T-helper 1 cell treated with Interleukin-12 subunit alpha and Interleukin-12 subunit beta and Interleukin-4 antibody, amounts not matched to agents 30 μg/mL and 1 μg/mL, for 36 hours (primary cell): ENCODE data around the gene CDR2.
A peak's percentile ranks its signal among the peaks of the same experiment; 100 is the strongest.
"Not testable (repeated sequence)": the region's sequence is repeated elsewhere in the genome, so short reads cannot be mapped to it uniquely, and the experiment has no call there.

Experiments
- H3K27ac Mint-ChIP-seq: one replicate; pipeline ENCODE4 v1.8.0; 2021; ENCODE audit warnings: mild to moderate bottlenecking, mixed read lengths
- H3K27me3 Mint-ChIP-seq: one replicate; pipeline ENCODE4 v1.8.0; 2021; ENCODE audit warnings: low read depth, mixed read lengths
- H3K36me3 Mint-ChIP-seq: one replicate; pipeline ENCODE4 v1.8.0; 2021; ENCODE audit warnings: low read depth, mixed read lengths
- H3K4me1 Mint-ChIP-seq: one replicate; pipeline ENCODE4 v1.8.0; 2021; ENCODE audit warnings: low read depth, mixed read lengths
- H3K4me3 Mint-ChIP-seq: one replicate; pipeline ENCODE4 v1.8.0; 2021; ENCODE audit warnings: mild to moderate bottlenecking, moderate library complexity, mixed read lengths
- H3K9me3 Mint-ChIP-seq: one replicate; pipeline ENCODE4 v1.8.0; 2021; ENCODE audit warnings: mixed read lengths

CDR2 gene

DNA sequence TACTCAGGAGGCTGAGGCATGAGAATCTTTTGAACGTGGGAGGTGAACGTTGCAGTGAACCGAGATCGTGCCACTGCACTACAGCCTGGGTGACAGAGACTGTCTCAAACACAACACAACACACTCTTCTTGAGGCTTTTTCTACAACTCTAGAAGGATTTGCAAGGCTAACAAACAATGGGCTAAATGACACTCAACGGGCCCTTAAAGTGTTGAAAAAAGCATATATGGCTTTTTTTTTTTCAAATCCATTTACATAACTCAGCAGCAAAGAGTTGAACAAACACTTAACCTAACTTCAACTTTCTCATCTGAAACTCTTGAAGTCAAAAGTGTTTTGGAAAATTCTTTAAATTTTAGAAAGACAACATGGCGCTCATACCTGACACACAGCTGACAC is 22.3 kb downstream of the CDR2 start:
- H3K27ac Mint-ChIP-seq = peak overlapping the region; percentile 52
- peaks cover 49% of the 10 kb centered on the region for H3K36me3 Mint-ChIP-seq
- H3K4me1 Mint-ChIP-seq = peaks cover 35% of the 10 kb centered on the region
- no peak overlapping the region for H3K4me3 Mint-ChIP-seq
- H3K27me3 Mint-ChIP-seq = no peaks in the 10 kb centered on the region
- no peaks in the 10 kb centered on the region for H3K9me3 Mint-ChIP-seq

DNA sequence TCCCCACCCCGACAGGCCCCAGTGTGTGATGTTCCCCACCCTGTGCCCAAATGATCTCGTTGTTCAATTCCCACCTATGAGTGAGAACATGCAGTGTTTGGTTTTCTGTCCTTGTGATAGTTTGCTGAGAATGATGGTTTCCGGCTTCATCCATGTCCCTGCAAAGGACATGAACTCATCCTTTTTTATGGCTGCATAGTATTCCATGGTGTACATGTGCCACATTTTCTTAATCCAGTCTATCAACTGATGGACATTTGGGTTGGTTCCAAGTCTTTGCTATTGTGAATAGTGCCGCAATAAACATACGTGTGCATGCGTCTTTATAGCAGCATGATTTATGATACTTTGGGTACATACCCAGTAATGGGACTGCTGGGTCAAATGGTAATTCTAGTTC is 23.4 kb downstream of the CDR2 start:
- peaks cover 34% of the 10 kb centered on the region for H3K4me1 Mint-ChIP-seq
- peaks cover 57% of the 10 kb centered on the region for H3K36me3 Mint-ChIP-seq
- not testable (repeated sequence) for H3K4me3 Mint-ChIP-seq, H3K27me3 Mint-ChIP-seq, H3K9me3 Mint-ChIP-seq, H3K27ac Mint-ChIP-seq

DNA sequence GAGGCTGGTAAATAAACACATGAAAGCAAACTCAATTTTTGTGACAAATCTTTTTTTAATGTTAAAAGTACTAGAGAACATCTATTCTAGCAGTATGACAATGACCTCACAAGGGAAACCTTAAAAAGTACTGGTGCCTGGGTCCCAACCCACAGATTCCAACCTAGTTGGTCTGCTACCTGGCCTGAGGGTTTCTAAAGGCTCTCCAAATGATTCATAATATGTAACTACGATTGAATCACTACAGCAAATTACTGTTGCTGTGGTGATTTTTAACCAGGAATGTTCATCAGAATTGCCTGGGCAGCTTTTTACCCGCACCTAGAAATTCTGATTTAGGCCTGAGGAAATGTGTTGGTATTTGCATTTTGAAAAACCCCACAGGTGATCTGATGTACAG is 26.1 kb downstream of the CDR2 start:
- peaks cover 13% of the 10 kb centered on the region for H3K4me1 Mint-ChIP-seq
- H3K4me3 Mint-ChIP-seq = no peak overlapping the region
- peaks cover 53% of the 10 kb centered on the region for H3K36me3 Mint-ChIP-seq
- no peaks in the 10 kb centered on the region for H3K9me3 Mint-ChIP-seq
- no peak overlapping the region for H3K27ac Mint-ChIP-seq
- no peaks in the 10 kb centered on the region for H3K27me3 Mint-ChIP-seq

DNA sequence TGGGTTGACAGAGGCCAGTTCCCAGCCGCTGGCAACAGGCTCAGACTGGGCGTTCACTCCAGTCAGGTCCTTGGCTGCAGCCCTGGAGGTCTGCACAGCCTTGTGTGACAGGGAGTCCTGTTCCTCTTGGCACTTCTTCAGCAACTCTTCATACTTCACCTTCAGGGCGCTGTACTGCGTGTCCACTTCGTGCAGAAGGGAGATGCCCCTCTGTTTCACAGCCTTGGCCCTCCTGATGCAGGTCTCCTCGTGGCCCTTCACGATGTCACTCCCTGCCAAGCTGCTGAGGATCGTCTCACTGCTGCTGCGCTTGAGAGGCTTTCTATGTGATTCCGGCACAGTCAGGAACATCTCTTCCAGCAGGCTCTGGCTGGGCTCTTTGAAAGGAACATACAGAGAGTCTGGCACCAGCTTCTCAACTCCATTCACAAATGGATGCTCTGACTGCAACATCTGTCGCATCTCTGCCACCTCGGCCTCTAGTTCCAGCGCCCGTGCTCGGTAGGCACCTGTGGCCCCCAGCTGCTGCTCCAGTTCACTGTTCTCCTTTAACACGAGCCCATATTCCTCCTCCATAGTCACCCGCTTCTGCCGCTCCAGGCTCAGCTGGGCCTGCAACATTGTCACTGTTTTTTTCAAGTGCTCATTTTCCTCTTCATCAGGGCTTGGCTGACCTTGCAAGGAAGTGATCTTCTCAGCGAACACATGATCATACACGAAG is 27.2 kb downstream of the CDR2 start:
- Mint-ChIP-seq H3K4me1 (peaks cover 10% of the 10 kb centered on the region), H3K27me3 (no peaks in the 10 kb centered on the region), H3K4me3 (no peak overlapping the region), H3K36me3 (peaks cover 54% of the 10 kb centered on the region), H3K27ac (peak overlapping the region; percentile 62), H3K9me3 (no peaks in the 10 kb centered on the region)

DNA sequence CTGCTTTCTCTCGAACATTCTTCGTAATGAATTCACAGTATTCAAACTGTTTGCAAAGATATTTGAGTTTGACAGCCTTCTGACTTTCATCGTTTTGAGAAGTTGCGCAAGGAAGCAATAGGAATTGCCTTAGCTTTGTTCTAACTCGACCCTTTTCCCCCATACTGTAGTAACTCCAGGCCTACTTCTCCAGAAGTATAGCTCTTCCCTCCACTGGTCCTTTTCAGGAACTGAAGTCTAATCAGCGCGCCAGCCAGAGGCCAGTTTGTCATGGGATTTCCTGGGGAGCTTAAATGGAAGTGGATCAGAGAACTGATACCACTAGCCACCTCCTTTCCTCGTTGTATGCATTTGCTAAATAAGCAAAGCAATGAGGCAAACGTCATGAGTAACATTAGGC is 27.9 kb downstream of the CDR2 start:
- no peaks in the 10 kb centered on the region for H3K27me3 Mint-ChIP-seq
- no peak overlapping the region for H3K4me3 Mint-ChIP-seq
- H3K4me1 Mint-ChIP-seq = peaks cover 10% of the 10 kb centered on the region
- no peak overlapping the region for H3K27ac Mint-ChIP-seq
- H3K9me3 Mint-ChIP-seq = no peaks in the 10 kb centered on the region
- H3K36me3 Mint-ChIP-seq = peaks cover 52% of the 10 kb centered on the region

DNA sequence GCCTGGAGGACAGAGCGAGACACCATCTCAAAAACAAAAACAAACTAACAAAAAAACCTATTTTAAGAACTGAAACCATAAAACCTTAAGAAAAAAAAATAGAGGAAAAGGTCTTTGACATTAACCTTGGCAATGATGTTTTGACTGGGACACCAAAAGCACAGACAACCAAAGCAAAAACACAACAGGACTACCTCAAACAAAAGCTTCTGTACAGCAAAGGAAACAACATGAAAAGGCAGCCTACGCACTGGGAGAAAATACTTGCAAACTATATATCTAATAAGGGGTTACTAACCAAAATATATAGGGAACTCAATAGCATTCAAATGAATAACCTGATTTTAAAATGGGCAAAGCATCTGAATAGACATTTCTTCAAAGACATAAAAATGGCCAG is 32.3 kb downstream of the CDR2 start:
- H3K36me3 Mint-ChIP-seq = peaks cover 60% of the 10 kb centered on the region
- peaks cover 18% of the 10 kb centered on the region for H3K4me1 Mint-ChIP-seq
- H3K27ac Mint-ChIP-seq = no peak overlapping the region
- H3K9me3 Mint-ChIP-seq = peaks cover 24% of the 10 kb centered on the region
- H3K27me3 Mint-ChIP-seq = no peaks in the 10 kb centered on the region
- no peak overlapping the region for H3K4me3 Mint-ChIP-seq

DNA sequence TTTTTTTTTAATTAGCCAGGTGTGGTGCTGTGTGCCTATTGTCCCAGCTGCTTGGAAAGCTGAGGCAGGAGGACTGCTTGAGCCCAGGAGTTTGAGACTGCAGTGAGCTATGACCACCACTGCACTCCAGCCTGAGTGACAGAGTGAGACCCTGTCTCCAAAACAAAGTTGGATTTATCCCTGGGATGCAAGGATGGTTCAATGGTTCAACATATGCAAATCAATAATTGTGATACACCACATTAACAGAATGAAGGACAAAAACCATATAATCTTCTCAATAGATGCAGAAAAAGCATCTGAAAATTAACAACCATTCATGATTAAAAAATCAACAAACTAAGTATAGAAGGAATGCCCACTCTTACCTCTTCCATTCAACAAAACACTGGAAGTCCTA is 33.5 kb downstream of the CDR2 start:
- Mint-ChIP-seq H3K36me3 (peaks cover 62% of the 10 kb centered on the region), H3K4me1 (peaks cover 20% of the 10 kb centered on the region), H3K27me3 (no peaks in the 10 kb centered on the region), H3K4me3 (no peak overlapping the region), H3K9me3 (peaks cover 35% of the 10 kb centered on the region), H3K27ac (no peak overlapping the region)

DNA sequence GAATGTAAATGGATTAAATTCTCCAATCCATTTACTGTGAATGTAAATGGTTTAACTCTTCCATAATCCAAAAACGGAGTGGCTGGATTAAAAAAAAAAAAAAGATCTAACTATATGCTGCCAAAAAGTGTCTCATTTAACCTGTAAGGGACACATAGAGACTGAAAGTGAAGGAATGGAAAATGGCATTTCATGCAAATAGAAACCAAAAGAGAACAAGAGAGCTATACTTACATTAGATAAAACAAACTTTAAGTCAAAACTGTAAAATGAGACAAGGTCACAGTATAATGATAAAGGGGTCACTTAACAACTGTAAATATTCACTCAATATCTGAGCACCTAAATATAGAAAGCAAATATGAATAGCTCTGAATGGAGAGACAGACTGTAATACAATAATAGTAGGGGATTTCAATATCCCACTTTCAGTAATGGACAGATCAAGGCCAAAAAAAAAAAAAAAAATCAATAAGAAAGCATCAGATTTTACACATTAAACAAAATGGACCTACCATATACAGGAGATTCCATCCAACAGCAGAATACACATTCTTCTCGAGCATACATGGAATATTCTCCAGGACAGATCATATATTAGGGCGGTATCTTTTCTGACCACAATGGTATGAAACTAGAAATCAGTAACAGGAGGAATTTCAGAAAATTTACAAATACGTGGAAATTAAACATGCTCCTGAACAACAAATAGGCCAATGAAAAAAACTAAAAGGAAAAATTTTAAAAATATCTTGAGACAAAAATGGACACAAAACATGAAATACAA is 36.4 kb downstream of the CDR2 start:
- peaks cover 18% of the 10 kb centered on the region for H3K4me1 Mint-ChIP-seq

DNA sequence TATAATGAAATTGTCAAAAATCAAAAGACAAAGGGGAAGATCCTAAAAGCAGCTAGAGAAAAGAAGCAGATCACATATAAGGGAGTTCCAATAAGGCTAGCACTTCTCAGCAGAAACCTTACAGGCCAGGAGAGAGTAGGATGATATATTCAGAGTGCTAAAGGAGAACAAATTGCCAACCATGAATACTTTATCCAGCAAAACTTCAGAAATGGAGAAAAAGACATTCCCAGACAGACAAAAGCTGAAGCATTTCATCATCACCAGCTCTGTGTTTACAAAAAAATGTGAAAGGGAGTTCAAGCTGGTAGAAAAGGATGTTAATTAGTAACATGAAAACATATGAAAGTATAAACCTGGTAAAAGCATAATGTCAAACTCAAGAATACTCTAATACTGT is 37.4 kb downstream of the CDR2 start:
- peaks cover 11% of the 10 kb centered on the region for H3K4me1 Mint-ChIP-seq
- H3K9me3 Mint-ChIP-seq = peaks cover 35% of the 10 kb centered on the region
- no peak overlapping the region for H3K27ac Mint-ChIP-seq
- H3K27me3 Mint-ChIP-seq = no peaks in the 10 kb centered on the region
- H3K36me3 Mint-ChIP-seq = peaks cover 81% of the 10 kb centered on the region
- no peak overlapping the region for H3K4me3 Mint-ChIP-seq

More for the DNA sequence above, 36.4 kb downstream of the CDR2 start:
- Mint-ChIP-seq H3K4me3 (no peak overlapping the region), H3K36me3 (peaks cover 80% of the 10 kb centered on the region), H3K27ac (peak overlapping the region; percentile 52), H3K9me3 (peaks cover 35% of the 10 kb centered on the region), H3K27me3 (no peaks in the 10 kb centered on the region)

DNA sequence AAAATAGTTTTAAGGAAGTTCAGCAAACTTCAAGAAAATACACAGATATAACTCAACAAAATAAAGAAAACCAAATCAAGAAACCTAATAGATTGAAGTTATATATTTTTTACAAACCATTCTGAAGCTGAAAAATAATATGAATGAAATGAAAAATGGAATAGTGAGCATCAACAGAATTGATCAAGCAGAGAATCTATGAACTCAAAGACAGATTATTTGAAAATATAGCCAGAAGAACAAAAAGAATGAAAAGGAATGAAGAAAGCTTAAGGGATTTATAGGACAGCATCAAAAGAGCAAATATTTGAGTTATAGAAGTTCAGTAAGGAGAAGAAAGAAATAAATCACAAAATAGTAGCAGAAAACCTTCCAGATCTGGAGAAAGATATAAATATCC is 37.8 kb downstream of the CDR2 start:
- H3K27me3 Mint-ChIP-seq = no peaks in the 10 kb centered on the region
- H3K27ac Mint-ChIP-seq = no peak overlapping the region
- peaks cover 35% of the 10 kb centered on the region for H3K9me3 Mint-ChIP-seq
- H3K4me3 Mint-ChIP-seq = no peak overlapping the region
- H3K36me3 Mint-ChIP-seq = peaks cover 81% of the 10 kb centered on the region
- H3K4me1 Mint-ChIP-seq = peaks cover 11% of the 10 kb centered on the region

DNA sequence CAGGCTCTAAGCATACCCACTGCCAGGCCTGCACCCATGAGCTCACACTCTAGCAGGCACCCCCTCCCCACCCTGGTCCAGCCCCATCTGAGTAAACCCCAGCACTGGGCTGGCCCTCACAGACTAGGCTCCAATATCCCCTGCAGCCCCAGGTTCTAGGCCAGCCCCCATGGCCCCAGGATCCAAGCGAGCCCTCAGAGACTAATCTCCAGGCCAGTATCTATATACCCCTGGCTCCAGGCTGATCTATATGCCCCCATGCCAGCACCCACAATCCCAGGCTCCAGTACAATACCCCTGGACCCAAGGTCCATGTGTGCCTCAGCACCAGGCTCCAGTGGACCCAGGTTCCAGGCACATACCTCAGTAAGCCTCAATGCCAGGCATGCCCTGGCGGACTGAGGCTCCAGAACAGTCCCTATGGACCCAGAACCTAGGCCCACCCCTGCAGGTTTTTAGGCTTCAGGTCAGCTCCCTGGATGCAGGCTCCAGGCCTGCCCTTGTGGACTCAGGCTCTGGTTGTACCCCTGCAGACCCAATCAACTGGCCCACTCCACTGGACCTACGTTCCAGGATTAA is 38.7 kb downstream of the CDR2 start:
- Mint-ChIP-seq H3K4me1 (peaks cover 11% of the 10 kb centered on the region), H3K36me3 (peaks cover 78% of the 10 kb centered on the region), H3K9me3 (peaks cover 35% of the 10 kb centered on the region), H3K4me3 (no peak overlapping the region), H3K27me3 (no peaks in the 10 kb centered on the region), H3K27ac (no peak overlapping the region)

DNA sequence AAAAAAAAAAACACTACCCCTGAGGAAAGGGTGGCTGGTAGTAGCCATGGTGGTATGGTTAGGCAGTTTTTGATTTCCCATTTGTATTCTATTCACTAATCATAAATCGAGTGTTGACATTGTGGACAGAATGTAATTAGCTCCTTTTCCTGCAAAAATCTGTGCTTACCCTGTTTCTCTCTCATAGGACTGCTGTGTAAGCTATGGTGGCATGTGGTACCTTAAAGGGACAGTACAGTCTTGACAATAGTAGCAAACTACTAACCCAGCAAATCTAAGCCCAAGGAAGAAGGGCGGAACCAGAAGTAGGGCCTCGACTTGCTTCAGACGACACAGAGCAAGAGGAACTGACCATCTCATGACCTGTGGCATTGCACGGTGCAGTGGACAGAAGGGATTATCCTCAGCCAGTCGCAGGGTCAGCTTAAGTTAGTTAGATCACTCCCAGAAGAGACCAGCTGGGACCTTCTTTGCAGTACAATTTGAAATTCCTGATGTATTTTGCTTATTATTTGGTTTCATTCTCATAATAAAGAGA is 40.9 kb downstream of the CDR2 start:
- H3K4me3 Mint-ChIP-seq = no peak overlapping the region
- H3K27ac Mint-ChIP-seq = no peak overlapping the region

DNA sequence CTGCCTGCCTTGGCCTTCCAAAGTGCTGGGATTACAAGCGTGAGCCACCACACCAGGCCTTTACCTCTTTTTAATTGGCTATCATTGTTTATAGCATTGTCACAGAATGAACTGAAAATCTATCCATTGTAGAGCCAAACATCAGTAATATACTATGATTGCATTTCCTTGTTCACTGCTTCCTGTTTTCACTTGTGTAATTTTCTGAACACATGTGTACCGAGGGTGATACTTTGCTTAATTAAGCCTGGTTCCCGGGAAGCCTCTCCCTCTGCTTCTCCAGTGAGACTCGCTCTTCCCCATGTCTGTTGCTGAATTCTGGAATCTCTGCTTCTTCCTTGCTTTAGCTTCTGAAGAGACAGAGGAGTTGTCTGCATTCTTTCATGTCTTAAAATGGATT is 44.1 kb downstream of the CDR2 start:
- Mint-ChIP-seq H3K36me3 (peaks cover 38% of the 10 kb centered on the region), H3K27me3 (no peaks in the 10 kb centered on the region), H3K27ac (no peak overlapping the region), H3K4me3 (no peak overlapping the region), H3K9me3 (no peaks in the 10 kb centered on the region), H3K4me1 (peaks cover 5% of the 10 kb centered on the region)

More for the DNA sequence above, 40.9 kb downstream of the CDR2 start:
- peaks cover 13% of the 10 kb centered on the region for H3K4me1 Mint-ChIP-seq
- H3K9me3 Mint-ChIP-seq = peaks cover 25% of the 10 kb centered on the region
- H3K36me3 Mint-ChIP-seq = peaks cover 67% of the 10 kb centered on the region
- no peaks in the 10 kb centered on the region for H3K27me3 Mint-ChIP-seq

DNA sequence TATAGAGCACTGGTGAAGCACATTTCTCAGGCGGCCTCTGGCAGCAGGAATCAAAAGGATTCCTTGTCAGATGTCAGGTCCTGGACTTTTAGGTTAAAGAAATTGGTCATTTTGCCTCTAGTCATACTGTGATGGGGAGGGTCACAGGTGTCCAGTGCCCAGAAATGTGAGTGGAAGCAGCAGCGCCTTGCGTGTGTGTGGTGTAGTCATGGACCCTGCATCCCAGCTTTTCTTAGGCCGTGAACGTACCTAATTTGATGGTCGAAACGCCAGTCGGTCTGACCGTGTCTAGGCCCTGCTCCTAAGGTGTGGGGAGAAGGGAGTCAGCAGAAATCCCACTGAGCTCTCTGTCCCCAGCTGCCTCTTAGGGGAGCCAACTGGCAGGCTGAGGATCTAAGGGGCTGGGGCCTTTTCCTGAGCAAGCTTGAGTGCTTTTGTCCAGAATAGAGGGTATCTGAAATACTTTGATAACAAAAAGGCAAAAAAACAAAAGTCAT is 45.2 kb downstream of the CDR2 start:
- Mint-ChIP-seq H3K36me3 (peaks cover 28% of the 10 kb centered on the region), H3K27ac (no peak overlapping the region), H3K27me3 (no peaks in the 10 kb centered on the region), H3K4me3 (no peak overlapping the region), H3K4me1 (peaks cover 5% of the 10 kb centered on the region), H3K9me3 (no peaks in the 10 kb centered on the region)
